NCI-H748 (cell line): ENCODE data around the gene LDLRAP1.
"Not testable (repeated sequence)": the region's sequence is repeated elsewhere in the genome, so short reads cannot be mapped to it uniquely, and the experiment has no call there.

Experiments used
- DNase-seq: peaks from one replicate; lab custom pipeline; 2025; ENCODE audit not compliant: unreplicated experiment; lab: John Stamatoyannopoulos, UW

The LDLRAP1 gene, protein sequence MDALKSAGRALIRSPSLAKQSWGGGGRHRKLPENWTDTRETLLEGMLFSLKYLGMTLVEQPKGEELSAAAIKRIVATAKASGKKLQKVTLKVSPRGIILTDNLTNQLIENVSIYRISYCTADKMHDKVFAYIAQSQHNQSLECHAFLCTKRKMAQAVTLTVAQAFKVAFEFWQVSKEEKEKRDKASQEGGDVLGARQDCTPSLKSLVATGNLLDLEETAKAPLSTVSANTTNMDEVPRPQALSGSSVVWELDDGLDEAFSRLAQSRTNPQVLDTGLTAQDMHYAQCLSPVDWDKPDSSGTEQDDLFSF

DNA sequence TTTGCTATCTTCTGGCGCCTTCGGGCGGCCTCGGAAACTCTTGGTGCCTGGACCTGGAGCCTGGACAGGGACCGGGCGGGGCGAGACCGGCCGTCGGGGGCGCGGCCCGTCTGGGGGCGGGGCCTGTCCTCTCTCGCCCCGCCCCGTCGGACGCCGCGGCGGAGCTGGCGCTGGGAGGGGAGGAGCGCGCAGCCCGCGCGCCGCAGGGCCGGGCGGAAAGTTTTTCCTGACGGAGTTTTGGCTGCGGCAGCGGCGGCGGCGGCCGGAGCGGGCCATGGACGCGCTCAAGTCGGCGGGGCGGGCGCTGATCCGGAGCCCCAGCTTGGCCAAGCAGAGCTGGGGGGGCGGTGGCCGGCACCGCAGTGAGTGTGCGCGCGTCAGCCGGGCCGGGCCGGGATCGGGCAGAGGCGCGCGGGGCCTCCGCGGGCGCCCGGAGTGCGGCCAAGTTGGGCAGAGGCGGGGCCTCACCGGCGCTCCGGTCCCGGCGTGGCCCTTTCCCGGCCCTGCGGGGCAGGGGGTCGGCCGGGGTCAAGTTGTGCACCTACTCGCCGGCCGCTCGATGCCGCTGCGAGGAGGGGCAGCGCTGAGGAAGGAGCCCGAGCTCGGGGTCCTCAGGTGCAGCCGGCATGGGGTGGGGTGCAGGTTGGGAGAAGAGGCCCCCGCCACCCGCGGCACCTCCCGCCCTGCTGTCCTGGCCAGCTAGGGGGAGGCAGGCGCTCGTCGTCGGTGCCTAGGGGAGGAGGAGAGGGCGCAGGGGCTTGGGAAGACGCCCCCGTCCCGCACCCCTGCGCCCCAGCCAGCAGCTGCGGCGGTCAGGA, at the start of gene LDLRAP1:
LDLRAP1 (plus strand) TSS at position 182 of the 818 bp plus-strand sequence; CDS start at position 275, 93 bp downstream.
- DNase-seq: peak; percentile 32

DNA sequence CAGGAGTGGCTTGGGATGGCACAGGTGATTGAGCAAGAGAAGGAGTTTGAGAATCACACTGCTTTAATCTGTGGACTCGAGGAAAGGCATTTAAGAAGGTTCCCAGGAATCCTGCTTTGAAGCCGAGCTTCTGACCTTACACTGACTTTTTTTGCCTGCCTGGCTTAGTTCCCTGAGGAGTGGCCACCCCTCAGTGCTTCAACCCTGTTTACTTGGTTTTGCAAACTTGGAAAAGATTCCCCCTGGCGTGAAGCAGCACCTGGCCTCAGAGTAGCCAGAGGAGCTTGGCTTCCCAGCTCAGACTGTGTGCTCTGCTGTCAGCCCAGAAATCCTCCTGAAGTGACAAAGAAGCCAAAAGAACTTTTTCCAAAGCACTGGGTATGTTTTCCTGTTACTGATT, 48.5 kb upstream of the LDLRAP1 start:
- no peak for DNase-seq

DNA sequence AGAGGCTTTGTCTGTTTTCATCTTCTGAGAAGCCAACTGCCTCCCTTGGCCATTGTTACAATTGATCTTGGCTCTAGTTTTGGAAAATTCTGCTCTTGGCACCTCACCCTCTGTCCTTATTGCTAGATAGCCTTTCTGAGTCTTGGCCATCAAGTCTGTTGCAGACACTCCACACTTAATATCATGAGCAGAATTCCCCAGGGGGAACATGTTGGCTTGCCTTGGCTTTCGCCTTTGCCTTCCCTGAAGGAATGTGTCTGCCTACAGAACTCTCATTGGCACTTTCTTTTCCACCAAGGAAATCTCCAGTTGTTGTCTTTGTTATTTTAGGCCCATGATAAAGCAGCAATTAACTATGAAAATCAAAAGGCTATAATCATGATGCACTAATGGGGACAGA, 42.7 kb upstream of the LDLRAP1 start:
- no peak for DNase-seq

DNA sequence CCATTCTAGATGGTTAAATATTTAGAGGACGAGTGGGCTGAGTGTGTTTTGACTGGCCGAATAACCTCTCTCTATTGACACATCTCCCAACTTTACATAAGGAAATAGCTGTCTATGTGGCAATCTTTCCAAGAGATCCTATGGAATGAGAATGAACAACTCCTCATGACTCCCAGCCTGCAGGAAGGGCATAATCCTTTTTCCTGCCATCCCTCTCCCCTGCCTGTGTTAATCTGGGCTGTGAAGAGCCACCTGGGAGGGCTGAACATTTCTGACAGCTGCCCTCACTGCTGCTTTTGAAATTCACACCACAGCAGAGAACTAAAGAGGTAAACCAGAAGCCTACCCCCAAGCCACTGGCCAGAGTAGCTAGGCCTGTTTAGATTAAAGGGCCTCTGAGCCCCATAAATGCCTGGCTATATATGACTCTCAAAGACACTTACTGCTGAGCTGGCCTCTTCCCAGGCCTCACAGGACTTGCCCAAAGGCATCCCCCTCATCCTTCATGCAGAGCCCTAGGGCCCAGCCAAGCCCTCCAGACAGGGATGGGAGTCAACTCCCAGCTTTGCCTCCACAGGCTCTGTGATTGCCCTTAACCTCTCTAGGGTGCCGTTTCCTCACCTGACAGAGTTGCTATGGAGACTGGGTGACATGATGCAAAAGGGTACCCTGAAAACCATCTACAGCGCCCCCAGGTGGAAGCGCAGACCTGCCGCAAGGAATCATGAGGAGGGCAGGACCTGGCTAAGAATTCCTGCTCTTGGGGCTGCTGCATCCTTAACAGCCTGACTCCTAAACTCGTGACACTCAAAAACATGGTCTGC, 42.0 kb upstream of the LDLRAP1 start:
- peak; percentile 9 for DNase-seq

DNA sequence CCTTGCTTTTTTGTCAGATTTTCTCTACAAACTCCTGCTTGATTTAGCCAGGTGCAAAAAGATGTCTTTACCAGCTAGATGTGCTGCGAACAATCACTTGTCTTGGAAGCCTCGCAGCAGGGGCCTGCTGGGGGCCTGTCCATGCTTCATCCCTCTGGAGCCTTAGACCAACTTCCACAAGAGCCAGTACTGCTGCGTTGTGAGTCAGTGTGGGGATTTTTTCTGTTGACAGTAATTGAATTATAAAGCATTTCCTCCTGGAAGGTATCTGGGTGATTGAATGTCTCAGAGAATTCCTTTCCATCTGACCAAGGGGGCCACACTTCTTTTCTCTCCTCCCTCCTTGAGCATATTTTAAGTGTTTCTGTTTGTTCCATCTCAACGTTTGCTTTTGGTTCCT, 40.4 kb upstream of the LDLRAP1 start:
- no peak for DNase-seq

DNA sequence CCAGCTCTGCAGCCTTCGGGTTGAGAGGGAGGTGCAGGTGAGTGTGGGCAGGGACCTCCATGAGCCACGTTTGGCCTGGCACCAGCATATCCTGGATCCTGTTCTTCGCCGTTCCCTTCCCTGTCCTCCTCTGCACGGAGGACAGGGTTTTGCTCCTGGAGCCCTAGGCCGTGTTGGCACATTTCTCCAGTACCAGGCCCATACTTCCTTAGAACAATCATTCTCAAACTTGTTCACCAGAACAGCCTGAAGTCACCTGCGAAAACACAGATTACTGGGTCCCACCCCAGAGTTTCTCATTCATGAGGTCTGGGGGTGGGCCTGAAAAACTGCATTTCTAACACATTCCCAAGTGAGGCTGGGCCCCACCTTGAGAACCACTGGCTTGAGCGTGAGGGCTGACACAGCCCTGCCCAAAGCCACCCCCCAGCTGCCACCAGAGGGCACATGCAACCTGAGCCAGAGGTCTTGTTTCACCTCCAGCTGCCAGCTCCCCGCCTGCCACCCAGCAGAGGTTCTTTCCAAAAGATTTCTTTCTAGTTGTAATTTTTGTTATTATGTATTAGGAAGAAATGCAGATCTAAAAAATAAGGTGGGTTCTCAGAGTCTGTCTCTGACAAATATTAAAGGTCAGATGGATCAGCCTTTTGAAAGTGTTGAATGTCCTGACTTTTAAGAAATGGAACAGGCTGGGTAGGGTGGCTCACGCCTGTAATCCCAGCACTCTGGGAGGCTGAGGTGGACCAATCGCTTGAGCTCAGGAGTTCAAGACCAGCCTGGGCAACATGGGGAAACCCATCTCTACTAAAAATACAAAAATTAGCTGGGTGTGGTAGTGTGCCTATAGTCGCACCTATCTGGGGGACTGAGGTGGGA, 39.6 kb upstream of the LDLRAP1 start:
- peak; percentile 7 for DNase-seq

DNA sequence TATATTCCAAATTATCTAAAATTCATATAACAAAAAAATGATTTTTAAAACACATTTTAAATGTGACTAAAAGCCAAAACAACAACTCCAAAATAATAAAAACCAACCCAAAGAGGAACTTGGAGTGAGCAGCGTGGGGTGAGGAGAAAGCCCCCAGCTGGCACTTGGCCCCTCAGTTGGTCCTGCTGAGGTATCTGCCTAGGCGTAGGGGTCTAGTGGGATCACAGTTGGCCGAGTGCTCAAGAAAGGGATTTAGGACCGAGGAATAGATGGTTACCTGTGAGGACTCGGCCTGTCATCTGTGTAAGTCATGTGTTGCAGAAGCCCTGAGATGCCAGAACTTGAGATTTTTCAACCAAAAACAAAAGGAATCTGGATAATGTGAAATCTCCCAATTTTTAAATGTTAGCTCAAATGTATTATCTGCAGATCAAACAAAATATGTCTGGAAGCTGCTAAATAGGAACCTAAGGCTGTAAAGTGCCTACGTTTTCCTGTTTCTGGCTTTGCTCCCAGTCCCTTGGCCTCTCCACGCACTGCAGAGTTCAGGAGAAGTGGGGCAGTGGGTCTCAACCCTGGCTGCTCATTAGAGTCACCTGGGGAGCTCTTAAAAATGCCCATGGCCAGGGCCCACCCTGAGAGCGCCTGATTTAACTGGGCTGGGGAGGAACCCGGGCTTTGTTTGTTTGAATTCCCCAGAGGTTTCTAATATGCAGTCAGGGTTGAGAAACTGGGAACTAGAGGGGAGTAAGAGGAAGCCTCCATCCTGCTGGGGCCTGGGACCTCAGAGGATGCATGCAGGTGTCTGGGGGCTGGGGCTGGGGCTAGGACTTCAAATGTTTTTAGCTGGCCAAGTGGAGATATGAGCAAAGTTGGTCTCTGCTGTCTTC, 38.5 kb upstream of the LDLRAP1 start:
- DNase-seq: no peak

DNA sequence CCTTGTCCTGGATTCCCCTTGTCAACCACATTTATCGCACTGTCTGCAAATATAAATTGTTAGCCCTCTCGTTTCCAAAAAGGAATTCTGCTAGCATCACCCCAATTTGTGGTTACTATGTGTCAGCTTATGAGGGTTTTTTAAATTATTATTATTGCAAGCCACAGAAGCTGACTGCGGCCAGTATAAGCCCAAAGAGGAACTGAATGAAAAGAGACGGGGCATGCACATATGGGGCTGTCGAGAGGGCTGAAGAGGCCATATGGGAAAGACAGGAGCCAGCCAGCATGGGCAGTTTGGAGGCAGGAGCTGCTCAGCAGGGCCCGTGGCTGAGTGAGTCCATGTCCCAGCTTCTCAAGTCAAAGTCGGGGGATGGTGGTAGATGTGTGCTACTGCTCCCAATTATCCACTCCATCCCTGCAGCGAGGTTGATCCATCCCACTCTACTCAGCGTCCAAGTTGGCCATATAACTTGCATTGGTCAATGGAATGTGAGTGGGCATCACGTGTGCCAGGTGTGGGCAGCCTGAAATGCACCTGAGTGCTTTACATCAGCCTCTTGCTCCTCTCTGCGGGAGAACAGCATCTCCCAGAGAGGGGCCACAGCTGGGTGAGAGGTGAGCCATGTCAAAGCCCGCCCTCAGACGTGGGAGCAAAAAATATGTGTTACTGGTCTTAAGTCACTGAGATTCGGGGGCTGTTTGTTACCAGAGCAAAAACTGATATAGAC, 37.6 kb upstream of the LDLRAP1 start:
- DNase-seq: no peak

DNA sequence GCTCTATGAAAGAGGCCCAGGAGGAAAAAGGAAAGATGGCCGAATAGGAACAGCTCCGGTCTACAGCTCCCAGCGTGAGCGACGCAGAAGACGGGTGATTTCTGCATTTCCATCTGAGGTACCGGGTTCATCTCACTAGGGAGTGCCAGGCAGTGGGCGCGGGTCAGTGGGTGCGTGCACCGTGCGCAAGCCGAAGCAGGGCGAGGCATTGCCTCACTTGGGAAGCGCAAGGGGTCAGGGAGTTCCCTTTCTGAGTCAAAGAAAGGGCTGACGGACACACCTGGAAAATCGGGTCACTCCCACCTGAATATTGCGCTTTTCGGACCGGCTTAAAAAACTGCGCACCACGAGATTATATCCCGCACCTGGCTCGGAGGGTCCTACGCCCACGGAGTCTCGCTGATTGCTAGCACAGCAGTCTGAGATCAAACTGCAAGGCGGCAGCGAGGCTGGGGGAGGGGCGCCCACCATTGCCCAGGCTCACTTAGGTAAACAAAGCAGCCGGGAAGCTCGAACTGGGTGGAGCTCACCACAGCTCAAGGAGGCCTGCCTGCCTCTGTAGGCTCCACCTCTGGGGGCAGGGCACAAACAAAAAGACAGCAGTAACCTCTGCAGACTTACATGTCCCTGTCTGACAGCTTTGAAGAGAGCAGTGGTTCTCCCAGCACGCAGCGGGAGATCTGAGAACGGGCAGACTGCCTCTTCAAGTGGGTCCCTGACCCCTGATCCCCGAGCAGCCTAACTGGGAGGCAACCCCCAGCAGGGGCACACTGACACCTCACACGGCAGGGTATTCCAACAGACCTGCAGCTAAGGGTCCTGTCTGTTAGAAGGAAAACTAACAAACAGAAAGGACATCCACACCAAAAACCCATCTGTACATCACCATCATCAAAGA, 36.6 kb upstream of the LDLRAP1 start:
- DNase-seq: not testable (repeated sequence)

DNA sequence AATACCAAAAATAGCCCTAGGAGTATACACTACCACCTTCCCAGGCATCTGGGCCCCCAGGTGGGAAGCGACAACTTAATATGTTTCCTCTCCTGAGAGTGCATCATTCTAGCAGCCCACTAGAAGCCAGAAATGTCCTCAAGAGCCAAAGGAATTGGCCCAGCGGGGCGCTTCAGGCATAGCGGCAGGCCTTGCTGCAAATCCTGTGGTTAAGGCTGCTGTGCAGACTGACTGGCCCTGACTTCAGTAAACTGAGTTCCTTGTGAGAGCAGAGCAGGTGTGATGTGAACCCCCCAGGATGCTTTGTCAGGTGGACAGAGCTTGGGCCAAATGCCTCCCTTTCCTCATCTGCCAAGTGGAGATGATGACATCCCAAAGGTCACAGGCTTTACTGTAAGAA, 29.7 kb upstream of the LDLRAP1 start:
- no peak for DNase-seq

DNA sequence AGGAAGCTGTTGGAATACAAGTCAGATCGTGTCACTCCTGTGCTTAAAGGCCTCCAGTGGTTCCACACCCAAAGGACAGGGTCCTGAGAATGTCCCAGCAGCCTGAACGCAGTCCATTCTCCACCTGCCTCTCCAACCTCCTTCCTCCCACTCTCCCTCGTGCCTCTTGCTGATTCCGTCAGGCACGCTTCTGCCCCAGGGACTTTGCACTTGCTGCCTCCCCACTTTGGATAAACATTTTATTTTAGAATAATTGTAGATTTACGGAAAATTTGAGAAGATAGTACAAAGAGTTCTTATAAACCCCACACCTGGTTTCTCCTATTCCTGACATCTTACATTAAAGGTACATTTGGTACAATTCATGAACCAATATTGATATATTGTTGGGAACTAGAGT, 28.4 kb upstream of the LDLRAP1 start:
- DNase-seq: no peak

DNA sequence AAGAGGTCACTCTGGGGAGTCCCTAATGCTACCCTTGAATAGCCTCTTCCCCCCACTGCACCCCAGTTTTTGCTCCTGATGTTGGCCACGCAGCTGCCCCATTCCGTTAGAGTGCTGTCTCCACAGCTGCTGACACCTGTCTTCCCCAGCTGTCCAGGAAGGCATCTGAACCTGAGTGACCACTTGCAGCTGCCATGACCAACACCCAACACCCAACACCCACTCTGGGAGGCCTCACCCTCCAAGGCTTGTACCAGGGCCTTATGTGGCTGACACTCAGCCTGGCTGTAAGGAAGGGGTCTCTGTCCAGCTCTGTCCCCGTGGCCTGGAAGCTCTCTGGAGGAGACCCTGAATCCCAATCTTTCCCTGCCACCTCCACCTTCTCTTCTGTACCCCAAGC, 26.7 kb upstream of the LDLRAP1 start:
- DNase-seq: no peak

DNA sequence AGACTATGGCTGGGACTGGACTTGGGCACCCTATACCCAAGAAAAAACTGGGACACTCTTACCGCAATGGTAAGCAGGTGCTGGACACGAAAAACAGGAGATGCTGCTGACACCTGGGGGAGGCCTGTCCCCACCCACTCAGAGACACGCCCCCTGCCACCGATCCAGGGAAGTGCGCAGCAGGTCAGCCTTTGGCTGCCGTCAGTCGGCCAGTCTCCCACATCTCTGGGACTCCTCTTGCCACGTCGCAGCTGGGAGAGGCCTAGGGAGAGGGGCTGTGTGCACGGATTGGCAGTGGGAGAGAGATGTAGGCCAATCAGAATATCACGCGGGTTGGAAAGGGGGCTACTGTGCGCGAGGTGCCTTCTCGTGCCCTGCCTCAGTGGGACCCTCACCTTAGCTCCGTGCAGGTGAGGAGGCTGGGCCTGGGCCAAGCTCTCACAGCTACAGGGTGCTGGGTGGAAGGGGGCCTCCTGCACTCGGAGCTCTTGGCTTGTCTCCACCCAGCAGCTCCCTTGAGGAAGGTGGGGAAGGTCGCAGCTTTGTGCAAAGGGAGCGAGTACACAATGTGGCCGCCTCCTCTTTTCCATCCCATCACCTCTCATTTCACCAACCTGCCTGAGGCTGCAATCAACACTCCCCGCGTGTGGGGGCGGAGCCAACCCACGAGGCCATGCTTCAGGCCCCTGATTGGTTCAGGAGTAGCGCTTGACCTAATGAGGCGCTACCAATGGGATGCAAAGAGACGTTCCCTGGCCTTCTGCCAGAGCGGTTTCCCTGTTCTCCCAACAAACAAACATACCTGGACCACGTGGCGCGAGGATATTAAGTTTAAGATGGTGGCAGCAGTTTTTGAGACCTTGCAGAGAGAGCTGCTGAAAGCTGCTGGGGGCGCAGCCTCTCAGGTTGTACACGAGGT, 25.7 kb upstream of the LDLRAP1 start:
- peak; percentile 10 for DNase-seq

DNA sequence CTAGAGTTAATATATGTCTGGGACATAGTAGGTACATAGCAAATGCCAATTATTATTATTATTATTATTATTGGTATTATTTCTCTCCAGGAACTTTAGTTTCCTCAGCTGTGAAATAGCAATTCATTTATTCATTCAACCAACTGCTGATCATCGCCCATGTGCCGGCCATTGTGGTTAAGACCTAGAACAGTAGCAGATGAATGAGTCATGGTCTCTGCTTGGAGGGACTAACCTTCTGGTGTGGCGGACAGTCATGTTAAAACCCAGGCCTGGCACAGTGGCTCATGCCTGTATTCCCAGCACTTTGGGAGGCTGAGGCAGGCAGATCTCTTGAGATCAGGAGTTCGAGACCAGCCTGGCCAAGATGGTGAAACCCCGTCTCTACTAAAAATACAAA, 23.8 kb upstream of the LDLRAP1 start:
- DNase-seq: no peak

DNA sequence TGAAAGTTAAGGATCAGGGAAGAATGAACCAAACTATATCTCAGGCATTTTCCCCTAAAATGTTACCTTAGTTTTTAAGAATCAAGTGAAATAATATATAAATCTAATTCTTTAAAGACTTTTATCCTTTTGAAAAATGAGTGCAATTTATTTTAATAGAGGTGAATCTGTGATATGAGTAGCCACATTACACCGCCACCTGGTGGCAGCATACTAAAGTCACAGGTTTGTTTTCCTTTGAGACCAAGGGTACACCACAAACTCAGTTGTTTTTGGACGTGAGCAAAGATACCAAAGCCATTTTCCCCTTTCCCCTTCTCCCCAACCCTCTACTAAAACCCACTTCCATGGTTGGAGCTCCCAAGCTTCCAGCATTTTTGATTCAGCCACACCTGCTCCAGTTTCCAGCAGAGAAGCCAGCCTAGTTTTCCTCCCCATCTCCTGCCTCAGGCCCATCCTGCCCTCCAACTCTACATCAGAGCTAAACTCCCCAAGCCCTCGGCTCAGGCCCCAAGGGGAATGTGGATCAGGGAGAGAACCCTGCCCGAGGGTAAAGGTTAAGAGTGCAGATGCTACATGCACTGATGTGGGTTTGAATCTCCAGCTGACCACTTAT, 22.9 kb upstream of the LDLRAP1 start:
- peak; percentile 24 for DNase-seq

DNA sequence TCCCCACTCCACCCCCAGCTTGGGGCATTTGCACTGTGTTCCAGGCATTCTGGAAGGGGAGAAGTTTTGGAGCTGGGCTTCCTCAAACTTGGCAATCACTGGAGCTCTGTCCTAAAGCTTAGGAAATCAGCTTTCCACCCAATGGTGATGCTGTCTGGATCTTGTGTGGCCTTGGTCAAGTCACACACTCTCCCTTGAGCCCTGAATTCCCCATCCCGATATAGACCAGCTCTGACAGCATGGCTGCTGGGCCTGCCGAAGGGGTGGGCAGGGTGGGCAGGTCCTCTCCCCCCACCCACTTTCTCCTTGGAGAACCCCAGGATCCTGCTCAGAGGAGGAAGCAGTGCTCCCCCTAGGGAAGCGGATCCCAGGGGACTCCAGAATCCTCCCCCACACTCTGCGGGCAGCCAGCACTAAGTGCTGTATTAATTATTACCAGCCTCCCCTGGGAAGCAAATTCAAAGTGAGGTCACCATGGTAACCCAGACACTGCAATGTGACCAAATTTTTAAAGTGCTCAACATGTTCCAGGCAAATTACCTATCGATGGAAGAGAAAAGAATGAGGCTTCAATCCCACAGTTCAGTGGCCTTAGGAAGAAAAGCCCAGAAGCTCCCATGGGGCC, 21.3 kb upstream of the LDLRAP1 start:
- DNase-seq: no peak
